ENCODE data around the gene BMP8B.

Gene BMP8B

GRCh38 chr1:39757501-39757900, 31.2 kb downstream of the BMP8B start:
- no peak for ATAC-seq

GRCh38 chr1:39755965-39756659, 32.6 kb downstream of the BMP8B start:
- ATAC-seq: no peak

GRCh38 chr1:39754906-39755504, 33.7 kb downstream of the BMP8B start:
- no peak for ATAC-seq

GRCh38 chr1:39754026-39754570, 34.6 kb downstream of the BMP8B start:
- no peak for ATAC-seq

- ATAC-seq: no peak
These were observed 35.3 kb downstream of the BMP8B start for GRCh38 chr1:39753132-39754025.

GRCh38 chr1:39752703-39753102, 36.0 kb downstream of the BMP8B start:
- no peak for ATAC-seq

- ATAC-seq: no peak
These were observed 37.1 kb downstream of the BMP8B start for GRCh38 chr1:39751595-39751994.

GRCh38 chr1:39745016-39745670, 43.5 kb downstream of the BMP8B start:
- no peak for ATAC-seq

- peak; percentile 99 for ATAC-seq
These were observed 49.9 kb downstream of the BMP8B start, which contains the start of gene PPIE for GRCh38 chr1:39738622-39739366. Gene PPIE, plus strand, starts transcription at chr1:39738882. Its CDS starts 19 bp downstream, at chr1:39738901.

GRCh38 chr1:39737546-39738169, 51.0 kb downstream of the BMP8B start:
- ATAC-seq: no peak

GRCh38 chr1:39735731-39736130, 52.9 kb downstream of the BMP8B start:
- no peak for ATAC-seq

GRCh38 chr1:39733161-39733560, 55.5 kb downstream of the BMP8B start:
- ATAC-seq: no peak

- no peak for ATAC-seq
These were observed 55.9 kb downstream of the BMP8B start for GRCh38 chr1:39732730-39733129.

- ATAC-seq: no peak
These were observed 58.8 kb downstream of the BMP8B start for GRCh38 chr1:39729842-39730241.

GRCh38 chr1:39729030-39729429, 59.6 kb downstream of the BMP8B start:
- no peak for ATAC-seq

GRCh38 chr1:39727932-39728317, 60.7 kb downstream of the BMP8B start:
- no peak for ATAC-seq

GRCh38 chr1:39727221-39727931, 61.3 kb downstream of the BMP8B start:
- peak in 1 of 2 donors; percentile 45 for ATAC-seq

- ATAC-seq: no peak
These were observed 62.1 kb downstream of the BMP8B start for GRCh38 chr1:39726600-39726999.

GRCh38 chr1:39722495-39722894, 66.2 kb downstream of the BMP8B start:
- no peak for ATAC-seq

- no peak for ATAC-seq
These were observed 67.0 kb downstream of the BMP8B start for GRCh38 chr1:39721664-39722063.
